GM12872 (cell line): ENCODE results near the gene UBE2Q1.

Source experiments
- TF ChIP-seq, protein P1 (sequence below): IDR thresholded peaks from 3 replicates; pipeline ENCODE4 v1.5.1; 2011; ENCODE audit warnings: low read depth, mild to moderate bottlenecking, low read length, moderate library complexity; ENCODE audit not compliant: insufficient read depth

Gene UBE2Q1

DNA sequence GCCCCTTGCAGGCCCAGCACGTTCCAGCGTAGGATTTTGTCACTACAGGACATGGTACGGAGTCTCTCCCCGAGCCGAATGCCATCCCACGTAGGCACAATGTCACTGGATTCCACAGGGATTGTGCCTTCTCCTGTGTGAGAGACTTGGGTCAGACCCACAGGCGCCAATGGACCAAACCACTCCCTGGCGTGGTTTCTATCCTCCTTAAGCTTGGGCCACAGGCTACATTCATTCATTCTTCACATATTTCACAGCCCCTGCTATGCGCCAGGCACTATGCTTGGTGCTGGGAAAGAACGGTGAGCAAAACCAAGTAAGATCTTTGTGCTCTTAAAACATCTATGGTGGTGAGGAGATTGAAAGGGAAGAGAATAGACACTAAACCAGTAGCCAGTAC is 27.8 kb upstream of the UBE2Q1 start:
- TF ChIP-seq, protein P1, sequence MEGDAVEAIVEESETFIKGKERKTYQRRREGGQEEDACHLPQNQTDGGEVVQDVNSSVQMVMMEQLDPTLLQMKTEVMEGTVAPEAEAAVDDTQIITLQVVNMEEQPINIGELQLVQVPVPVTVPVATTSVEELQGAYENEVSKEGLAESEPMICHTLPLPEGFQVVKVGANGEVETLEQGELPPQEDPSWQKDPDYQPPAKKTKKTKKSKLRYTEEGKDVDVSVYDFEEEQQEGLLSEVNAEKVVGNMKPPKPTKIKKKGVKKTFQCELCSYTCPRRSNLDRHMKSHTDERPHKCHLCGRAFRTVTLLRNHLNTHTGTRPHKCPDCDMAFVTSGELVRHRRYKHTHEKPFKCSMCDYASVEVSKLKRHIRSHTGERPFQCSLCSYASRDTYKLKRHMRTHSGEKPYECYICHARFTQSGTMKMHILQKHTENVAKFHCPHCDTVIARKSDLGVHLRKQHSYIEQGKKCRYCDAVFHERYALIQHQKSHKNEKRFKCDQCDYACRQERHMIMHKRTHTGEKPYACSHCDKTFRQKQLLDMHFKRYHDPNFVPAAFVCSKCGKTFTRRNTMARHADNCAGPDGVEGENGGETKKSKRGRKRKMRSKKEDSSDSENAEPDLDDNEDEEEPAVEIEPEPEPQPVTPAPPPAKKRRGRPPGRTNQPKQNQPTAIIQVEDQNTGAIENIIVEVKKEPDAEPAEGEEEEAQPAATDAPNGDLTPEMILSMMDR, result no peak

DNA sequence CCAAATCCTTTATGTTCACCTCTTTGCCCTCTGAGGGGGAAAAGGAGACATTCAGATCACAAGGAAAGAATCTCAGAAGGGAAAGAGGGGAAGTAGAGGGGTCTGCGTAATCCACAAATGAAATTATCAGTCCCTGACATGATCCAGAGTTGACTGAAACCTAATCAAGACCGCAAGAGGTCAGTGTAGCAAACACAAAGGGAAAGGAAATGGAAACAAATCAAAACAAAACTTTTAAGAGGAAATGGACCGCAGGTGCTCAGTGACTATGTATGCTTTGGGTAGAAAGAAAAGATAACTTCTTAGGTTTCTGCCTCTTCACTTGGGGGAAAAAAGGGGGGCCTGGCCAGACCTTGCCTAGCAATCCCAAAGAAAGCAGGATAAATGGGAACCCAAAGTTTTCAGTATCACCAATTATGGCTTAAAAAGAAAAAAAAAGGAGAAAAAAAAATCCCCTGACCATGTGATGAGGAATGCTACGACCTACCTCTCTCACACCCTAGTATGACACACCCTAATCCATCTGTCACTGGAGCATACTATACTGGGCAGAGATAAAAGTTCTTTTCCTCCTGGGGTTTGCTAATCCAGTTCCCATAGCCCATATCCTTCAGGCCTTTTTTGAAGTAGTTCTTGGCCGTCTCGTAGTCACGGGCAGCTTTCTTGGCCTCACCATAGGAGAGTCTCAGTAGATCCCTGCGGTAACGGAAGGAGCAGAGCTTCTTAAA is 26.0 kb upstream of the UBE2Q1 start:
- TF ChIP-seq, protein P1, result no peak

DNA sequence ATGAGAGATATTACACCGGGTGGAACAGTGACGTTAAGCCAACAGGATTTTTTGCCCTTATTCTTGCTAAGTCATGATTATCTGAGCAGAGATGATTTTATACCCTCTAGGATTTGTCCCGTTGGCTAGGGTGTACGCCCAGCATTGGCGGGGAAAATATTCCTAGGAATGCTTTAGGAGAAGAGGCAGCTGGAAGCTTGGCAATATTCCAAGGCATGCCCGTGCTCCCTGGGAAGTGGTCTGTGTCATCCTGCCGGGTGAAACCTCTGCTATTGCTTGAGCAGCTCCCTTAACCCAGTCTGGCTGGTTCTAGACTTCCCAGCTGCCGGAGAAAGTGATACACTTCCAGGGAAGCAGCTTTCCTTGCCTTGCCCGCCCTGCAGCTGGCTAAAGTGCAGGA is 25.3 kb upstream of the UBE2Q1 start:
- TF ChIP-seq, protein P1, result no peak

DNA sequence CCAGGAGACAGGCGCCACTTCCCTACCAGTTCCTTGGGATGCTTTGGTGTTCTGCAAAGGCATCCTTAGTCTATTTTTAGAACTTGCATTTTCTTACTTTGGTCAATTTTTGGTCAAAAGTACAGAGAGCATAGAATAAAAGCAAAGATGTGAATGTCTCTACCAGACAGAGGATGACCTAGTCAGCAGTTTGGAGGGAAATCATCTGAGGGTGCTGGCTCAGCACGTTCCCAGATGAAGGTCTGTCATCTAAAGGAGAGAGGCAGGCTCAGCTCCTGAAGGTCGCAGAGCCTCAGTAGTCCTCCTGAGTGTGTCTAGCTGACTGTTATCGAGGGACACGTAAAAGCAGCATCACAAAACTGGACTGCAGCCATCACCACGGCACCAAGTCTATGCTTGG is 24.4 kb upstream of the UBE2Q1 start:
- TF ChIP-seq, protein P1, result no peak

DNA sequence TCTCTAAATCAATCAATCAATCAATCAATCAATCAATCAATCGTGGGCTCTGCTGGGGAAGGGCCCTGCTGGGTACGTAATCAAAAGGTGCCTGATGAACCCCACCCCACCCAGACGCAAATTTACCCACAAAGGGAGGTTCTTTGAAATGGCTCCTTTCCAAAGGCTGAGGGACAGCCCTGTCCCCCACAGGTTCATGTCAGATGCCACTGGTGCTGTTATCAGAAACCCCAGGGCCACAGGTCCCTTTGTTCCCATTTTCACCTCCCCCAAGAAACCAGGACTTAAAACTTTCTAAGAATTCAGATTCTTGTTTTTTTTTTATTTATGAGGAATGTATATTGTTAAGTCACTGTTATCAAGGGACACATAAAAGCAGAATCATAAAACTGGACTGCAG is 23.3 kb upstream of the UBE2Q1 start:
- TF ChIP-seq, protein P1, result no peak

DNA sequence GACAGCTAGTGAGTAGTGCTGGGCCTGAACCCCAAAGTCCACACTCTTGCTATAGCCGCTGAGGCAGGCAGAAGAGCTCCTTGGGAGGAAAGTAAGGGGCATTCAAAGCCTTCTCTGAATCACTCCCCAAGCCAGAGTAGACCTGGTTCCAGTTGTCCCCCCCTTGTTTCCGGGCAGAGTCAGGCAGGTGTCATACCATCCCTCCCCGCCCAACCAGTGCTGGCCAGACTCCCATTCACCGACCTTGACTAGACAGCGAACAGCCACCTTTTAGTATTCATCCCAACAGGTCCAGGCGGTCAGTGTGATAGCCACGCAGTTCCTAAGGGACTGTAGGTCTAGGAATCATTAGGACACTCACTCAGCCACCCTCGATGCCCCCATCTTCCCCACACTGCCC is 20.9 kb upstream of the UBE2Q1 start:
- TF ChIP-seq, protein P1, result no peak

DNA sequence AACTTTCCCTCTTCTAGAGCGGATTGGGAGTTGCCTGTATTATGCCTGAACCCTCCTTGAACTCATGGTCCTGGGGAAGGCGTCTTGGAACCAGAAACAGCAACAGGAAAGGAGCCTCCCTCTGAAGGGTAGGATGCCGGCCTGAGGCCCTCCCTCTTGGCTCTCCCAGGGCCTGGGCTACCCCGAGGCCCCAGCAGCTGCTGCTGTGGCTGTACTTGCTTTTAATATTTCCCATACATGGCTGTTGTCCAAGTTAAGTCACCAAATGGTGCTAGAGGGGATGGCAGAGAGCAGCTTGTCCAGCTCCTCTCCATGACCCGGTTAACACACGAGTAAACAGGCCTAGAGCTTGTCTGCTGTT is 19.6 kb upstream of the UBE2Q1 start:
- TF ChIP-seq, protein P1, result no peak
